IMR-90 (cell line): ENCODE measurements around the gene PRKCE. TPM values are rescaled to one million over a fixed set of nuclear protein-coding genes. Genes with fewer than 3 reads are reported as not detected.

ENCODE experiments used
- ATAC-seq: fragments of 200-7000 bp; cut with Tn5 transposase; 2 replicates; pipeline ENCODE4 v1.9.1; 2020; ENCODE audit warnings: low read depth, mild to moderate bottlenecking, moderate library complexity
- BruUV-seq: library from RNA; stranded (reverse); fragments of 400-500 nt; replicated peaks from 2 replicates; lab custom pipeline; 2021; lab: Mats Ljungman, UMichigan
- CTCF ChIA-PET: fragments of 300-600 bp; formaldehyde crosslinking; extraction: SDS; loops from one replicate; lab custom pipeline; 2021; ENCODE audit warnings: antibody characterized with exemption; lab: Yijun Ruan, JAX
- POLR2A ChIA-PET: fragments of 300-600 bp; sonication (Branson Sonifier 250); formaldehyde crosslinking; loops from one replicate; lab custom pipeline; 2022; ENCODE audit warnings: antibody characterized with exemption; ENCODE audit not compliant: unreplicated experiment; lab: Charles Lee
- DNase-seq: peaks from one replicate; pipeline ENCODE4 v3.0.0; 2013
- H2AFZ ChIP-seq: replicated peaks from 2 replicates; pipeline ENCODE3; 2013; ENCODE audit warnings: low read length, mild to moderate bottlenecking; ENCODE audit not compliant: poor library complexity
- H2AK5ac ChIP-seq: 2 replicates; pipeline ENCODE4 v1.6.1; 2013; ENCODE audit warnings: low read depth, low read length, inconsistent platforms
- H2AK9ac ChIP-seq: replicated peaks from 2 replicates; pipeline ENCODE3; 2013; ENCODE audit warnings: mild to moderate bottlenecking, low read depth, low read length, moderate library complexity; ENCODE audit not compliant: poor library complexity
- H2BK120ac ChIP-seq: 2 replicates; pipeline ENCODE4 v1.6.1; 2013; ENCODE audit warnings: low read depth, low read length, inconsistent platforms
- H2BK15ac ChIP-seq: 3 replicates; pipeline ENCODE4 v1.6.1; 2013; ENCODE audit warnings: low read depth, low read length, inconsistent platforms
- H2BK20ac ChIP-seq: 2 replicates; pipeline ENCODE4 v1.6.1; 2013; ENCODE audit warnings: low read depth, mild to moderate bottlenecking, inconsistent platforms, low read length, moderate library complexity
- H2BK5ac ChIP-seq: 2 replicates; pipeline ENCODE4 v1.6.1; 2013; ENCODE audit warnings: mild to moderate bottlenecking, low read depth, low read length, inconsistent platforms; ENCODE audit not compliant: poor library complexity, severe bottlenecking
- H3K14ac ChIP-seq: replicated peaks from 2 replicates; pipeline ENCODE4 v1.6.1; 2013; ENCODE audit warnings: low read depth, low read length, inconsistent platforms
- H3K18ac ChIP-seq: 2 replicates; pipeline ENCODE4 v1.6.1; 2013; ENCODE audit warnings: low read depth, low read length, control low read depth
- H3K23ac ChIP-seq: 2 replicates; pipeline ENCODE4 v1.6.1; 2013; ENCODE audit warnings: low read depth, low read length, inconsistent platforms
- H3K27ac ChIP-seq: 2 replicates; pipeline ENCODE4 v1.5.1; 2013; ENCODE audit warnings: mild to moderate bottlenecking, control low read depth, low read length; ENCODE audit not compliant: insufficient read depth
- H3K27me3 ChIP-seq: 2 replicates; pipeline ENCODE4 v1.6.1; 2013; ENCODE audit warnings: low read length; ENCODE audit not compliant: control insufficient read depth, insufficient read depth
- H3K36me3 ChIP-seq: 2 replicates; pipeline ENCODE4 v1.6.1; 2013; ENCODE audit warnings: low read length, mixed read lengths; ENCODE audit not compliant: control insufficient read depth, insufficient read depth
- H3K4ac ChIP-seq: 2 replicates; pipeline ENCODE4 v1.6.1; 2013; ENCODE audit warnings: low read depth, low read length, inconsistent platforms
- H3K4me1 ChIP-seq: 2 replicates; pipeline ENCODE4 v1.6.1; 2013; ENCODE audit warnings: low read length, mixed read lengths; ENCODE audit not compliant: control insufficient read depth, insufficient read depth
- H3K4me2 ChIP-seq: 2 replicates; pipeline ENCODE4 v1.6.1; 2013; ENCODE audit warnings: low read depth, mild to moderate bottlenecking, control low read depth, low read length, moderate library complexity
- H3K4me3 ChIP-seq: 2 replicates; pipeline ENCODE4 v1.5.1; 2013; ENCODE audit warnings: low read depth, mild to moderate bottlenecking, control low read depth, low read length, moderate library complexity; ENCODE audit not compliant: insufficient read depth
- H3K56ac ChIP-seq: 2 replicates; pipeline ENCODE4 v1.6.1; 2013; ENCODE audit warnings: low read length, inconsistent platforms; ENCODE audit not compliant: insufficient read depth; ENCODE audit errors: extremely low read depth
- H3K79me1 ChIP-seq, 2 experiments: 2 replicates each; pipeline ENCODE4 v1.6.1; 2013; ENCODE audit warnings: low read length in 2 of 2, inconsistent platforms in 1 of 2, low read depth in 1 of 2
- H3K9ac ChIP-seq: 2 replicates; pipeline ENCODE4 v1.6.1; 2013; ENCODE audit warnings: low read depth, low read length, control low read depth
- H3K9me1 ChIP-seq: 2 replicates; pipeline ENCODE4 v1.6.1; 2013; ENCODE audit warnings: low read length, inconsistent platforms; ENCODE audit not compliant: insufficient read depth
- H3K9me3 ChIP-seq: 2 replicates; pipeline ENCODE4 v1.6.1; 2013; ENCODE audit warnings: low read length; ENCODE audit not compliant: control insufficient read depth, insufficient read depth
- H4K20me1 ChIP-seq: 2 replicates; pipeline ENCODE4 v1.6.1; 2013; ENCODE audit warnings: low read length, inconsistent platforms; ENCODE audit not compliant: insufficient read depth
- H4K5ac ChIP-seq: 2 replicates; pipeline ENCODE4 v1.6.1; 2013; ENCODE audit warnings: mild to moderate bottlenecking, low read depth, low read length, control low read depth
- H4K8ac ChIP-seq, 2 experiments: 2 replicates each; pipeline ENCODE4 v1.6.1; 2013; ENCODE audit warnings: low read depth in 2 of 2, low read length in 2 of 2, control low read depth in 1 of 2, inconsistent platforms in 1 of 2
- H4K91ac ChIP-seq: 2 replicates; pipeline ENCODE4 v1.6.1; 2013; ENCODE audit warnings: low read depth, low read length, inconsistent platforms; ENCODE audit not compliant: insufficient read depth
- BHLHE40 ChIP-seq: fragments of 150-350 bp; IDR thresholded peaks from 2 replicates; pipeline ENCODE4 v1.6.1; 2016; ENCODE audit warnings: mild to moderate bottlenecking, low read depth, low read length
- ELK1 ChIP-seq: fragments of 150-350 bp; IDR thresholded peaks from 2 replicates; pipeline ENCODE4 v1.6.1; 2016; ENCODE audit warnings: low read depth, mild to moderate bottlenecking, low read length, moderate library complexity, borderline replicate concordance
- FOS ChIP-seq: fragments of 150-350 bp; IDR thresholded peaks from 2 replicates; pipeline ENCODE4 v1.6.1; 2016; ENCODE audit warnings: low read depth, low read length
- NFE2L2 ChIP-seq: fragments of 150-350 bp; IDR thresholded peaks from 2 replicates; pipeline ENCODE4 v1.6.1; 2016; ENCODE audit warnings: low read depth, mild to moderate bottlenecking, low read length
- POLR2A ChIP-seq: IDR thresholded peaks from 2 replicates; pipeline ENCODE4 v1.6.1; 2012; ENCODE audit warnings: mild to moderate bottlenecking, low read depth, low read length
- RCOR1 ChIP-seq: IDR thresholded peaks from 2 replicates; pipeline ENCODE4 v1.6.1; 2012; ENCODE audit warnings: mild to moderate bottlenecking, low read length, improper control_type of control experiment; ENCODE audit not compliant: insufficient replicate concordance
- RFX5 ChIP-seq: IDR thresholded peaks from 2 replicates; pipeline ENCODE4 v1.8.0; 2012; ENCODE audit warnings: low read depth, mild to moderate bottlenecking, low read length, moderate library complexity
- SMC3 ChIP-seq: fragments of 150-350 bp; IDR thresholded peaks from 2 replicates; pipeline ENCODE4 v1.6.1; 2016; ENCODE audit warnings: low read depth, mild to moderate bottlenecking, antibody characterized with exemption, low read length, moderate library complexity
- WGBS, 2 experiments: methylation state at CpG; one replicate each; pipeline versions ENCODE4 v1.1.5 to v1.1.7; 2013; ENCODE audit warnings: missing lambda C conversion rate in 2 of 2; ENCODE audit not compliant: insufficient read length in 1 of 2; ENCODE audit errors: extremely low coverage in 2 of 2; 5-methylcytosine and 5-hydroxymethylcytosine counted together
- dilution Hi-C: fragments of 300-500 bp; cut with HindIII; formaldehyde crosslinking; loops from one replicate; pipeline ENCODE4 v1.14.3; 2018; ENCODE audit warnings: low sequenced_read_pairs; ENCODE audit not compliant: unreplicated experiment
- in situ Hi-C: fragments of 300-500 bp; cut with MboI; formaldehyde crosslinking; loops from 3 replicates; pipeline ENCODE4 v1.14.3; 2019; ENCODE audit warnings: low sequenced_read_pairs, inconsistent platforms, mixed read lengths
- intact Hi-C: fragments of 100-400 bp; cut with micrococcal nuclease; formaldehyde crosslinking; loops from 2 replicates; pipeline ENCODE4 v1.10.0; 2022
- polyA plus RNA-seq, 3 experiments: library from polyadenylated mRNA; depleted of rRNA; stranded (reverse); fragments of >200 nt; gene quantifications; 2 replicates each; pipeline ENCODE4 v1.2.3, GENCODE V29; 2012; ENCODE audit warnings: low replicate concordance in 1 of 3
- total RNA-seq: library from RNA; depleted of rRNA; stranded (reverse); fragments of >200 nt; gene quantifications from 2 replicates; pipeline ENCODE4 v1.2.3, GENCODE V29; 2012

The PRKCE gene
- total and polyA plus RNA-seq, 2 of the 4 experiments (the other 2 are of a cell fraction), result 8.1 to 32.4 TPM

- TF ChIP-seq NFE2L2 (no peak), POLR2A (no peak), RCOR1 (no peak), RFX5 (no peak), SMC3 (no peak), ELK1 (no peak), BHLHE40 (no peak), FOS (no peak)
- POLR2A ChIA-PET, result no interaction called here
- Histone ChIP-seq H3K9ac (no peak overlapping the region), H2BK120ac (no peak overlapping the region), H4K8ac (no peak overlapping the region), H4K91ac (no peak overlapping the region), H4K20me1 (peaks cover 16% of the 10 kb centered on the region), H3K4me3 (no peak overlapping the region), H3K27ac (no peak overlapping the region), H3K9me1 (0 out of 2 replicates have a peak, but pooled peaks cover 4% of the 10 kb centered on the region), H3K27me3 (no peaks in the 10 kb centered on the region), H2BK20ac (no peak overlapping the region), H2AK5ac (no peak overlapping the region), H2AK9ac (no peak overlapping the region), H2BK5ac (no peak overlapping the region), H3K4me2 (no peak overlapping the region), H3K4me1 (no peaks in the 10 kb centered on the region), H2BK15ac (no peak overlapping the region), H3K79me1 (peaks cover 0 to 34% of the 10 kb centered on the region in 2 experiments; a peak in 2 of 4 replicates), H3K9me3 (no peaks in the 10 kb centered on the region), H4K5ac (no peak overlapping the region), H3K18ac (no peak overlapping the region), H3K56ac (no peak overlapping the region), H3K14ac (no peak overlapping the region), H3K23ac (no peak overlapping the region), H3K4ac (no peak overlapping the region), H2AFZ (no peak overlapping the region), H3K36me3 (no peaks in the 10 kb centered on the region)
- dilution Hi-C loops, result no loop called here
- no TSS peak for BruUV-seq
- DNase-seq, result no peak
- intact Hi-C loops, result no loop called here
- in situ Hi-C loops, result no loop called here
- ATAC-seq, result no peak
- CTCF ChIA-PET, result no interaction called here
- no CpG with 5 or more reads among the region's 2 CpGs for WGBS, 2 experiments
These were observed 38.8 kb downstream of the PRKCE start for GRCh38 chr2:45690231-45690630.
